Skeletal muscle tissue (tissue), 4 donors: ENCODE results near the gene STK33. TPM values are rescaled to one million over a fixed set of nuclear protein-coding genes. Genes with fewer than 3 reads are reported as not detected.

Experiments used
- H3K27ac ChIP-seq: one replicate; pipeline ENCODE4 v1.7.0; 2013; ENCODE audit warnings: mild to moderate bottlenecking, low read depth, low read length, inconsistent platforms
- H3K27me3 ChIP-seq, 3 donors: one replicate each; pipeline ENCODE4 v1.7.0; 2013; ENCODE audit warnings: low read length in 3 of 3; ENCODE audit not compliant: control insufficient read depth in 3 of 3, insufficient read depth in 3 of 3
- H3K36me3 ChIP-seq, 3 donors: one replicate each; pipeline ENCODE4 v1.7.0; 2013; ENCODE audit warnings: low read length in 3 of 3; ENCODE audit not compliant: control insufficient read depth in 3 of 3, insufficient read depth in 3 of 3
- H3K4me1 ChIP-seq, 3 donors: one replicate each; pipeline ENCODE4 v1.7.0; 2013; ENCODE audit warnings: low read length in 3 of 3, mild to moderate bottlenecking in 3 of 3; ENCODE audit not compliant: control insufficient read depth in 3 of 3, insufficient read depth in 3 of 3
- H3K4me3 ChIP-seq, 3 donors: one replicate each; pipeline ENCODE4 v1.7.0; 2013; ENCODE audit warnings: low read length in 3 of 3
- H3K9ac ChIP-seq, 3 donors: one replicate each; pipeline ENCODE4 v1.7.0; 2013; ENCODE audit warnings: low read length in 3 of 3, mild to moderate bottlenecking in 3 of 3, moderate library complexity in 2 of 3, low read depth in 1 of 3
- H3K9me3 ChIP-seq, 3 donors: one replicate each; pipeline ENCODE4 v1.7.0; 2013; ENCODE audit warnings: low read length in 3 of 3; ENCODE audit not compliant: control insufficient read depth in 3 of 3
- total RNA-seq: library from RNA; depleted of rRNA; stranded (reverse); fragments of >200 nt; gene quantifications from one replicate; pipeline ENCODE4 v1.2.3, GENCODE V29; 2014
- donor health status: Osteomylitis.

STK33 gene
- total RNA-seq, 1 donor from 2014 or later: 3.1 TPM

GRCh38 chr11:8558436-8558835 is 35.6 kb downstream of the STK33 start:
- Histone ChIP-seq H3K36me3 (no peaks in the 10 kb centered on the region), H3K9me3 (peaks cover 0 to 3% (median 0%) of the 10 kb centered on the region in 3 donors), H3K27ac (no peak overlapping the region), H3K27me3 (no peaks in the 10 kb centered on the region), H3K4me1 (no peaks in the 10 kb centered on the region), H3K9ac (no peak overlapping the region), H3K4me3 (no peak overlapping the region)

- Histone ChIP-seq H3K27ac (no peak overlapping the region), H3K4me1 (no peaks in the 10 kb centered on the region), H3K27me3 (no peaks in the 10 kb centered on the region), H3K4me3 (no peak overlapping the region), H3K9ac (no peak overlapping the region), H3K9me3 (no peaks in the 10 kb centered on the region), H3K36me3 (no peaks in the 10 kb centered on the region)
Measured at GRCh38 chr11:8545698-8546366, 48.2 kb downstream of the STK33 start.

GRCh38 chr11:8544807-8545206 is 49.2 kb downstream of the STK33 start:
- Histone ChIP-seq H3K27me3 (no peaks in the 10 kb centered on the region), H3K9me3 (no peaks in the 10 kb centered on the region), H3K27ac (no peak overlapping the region), H3K4me1 (no peaks in the 10 kb centered on the region), H3K36me3 (no peaks in the 10 kb centered on the region), H3K9ac (no peak overlapping the region), H3K4me3 (no peak overlapping the region)

- Histone ChIP-seq H3K4me1 (no peaks in the 10 kb centered on the region), H3K27me3 (no peaks in the 10 kb centered on the region), H3K9me3 (no peaks in the 10 kb centered on the region), H3K4me3 (no peak overlapping the region), H3K9ac (no peak overlapping the region), H3K36me3 (no peaks in the 10 kb centered on the region), H3K27ac (no peak overlapping the region)
Measured at GRCh38 chr11:8543278-8543677, 50.8 kb downstream of the STK33 start.

- no peak overlapping the region for H3K9ac ChIP-seq
- no peak overlapping the region for H3K4me3 ChIP-seq
- no peaks in the 10 kb centered on the region for H3K27me3 ChIP-seq
- no peaks in the 10 kb centered on the region for H3K4me1 ChIP-seq
- H3K9me3 ChIP-seq: no peaks in the 10 kb centered on the region
- H3K27ac ChIP-seq: no peak overlapping the region
- H3K36me3 ChIP-seq: no peaks in the 10 kb centered on the region
Measured at GRCh38 chr11:8541448-8541847, 52.6 kb downstream of the STK33 start.

GRCh38 chr11:8533332-8533731 is 60.7 kb downstream of the STK33 start:
- H3K36me3 ChIP-seq: no peaks in the 10 kb centered on the region
- no peak overlapping the region for H3K4me3 ChIP-seq
- H3K27ac ChIP-seq: no peak overlapping the region
- H3K27me3 ChIP-seq: no peaks in the 10 kb centered on the region
- no peaks in the 10 kb centered on the region for H3K4me1 ChIP-seq
- H3K9ac ChIP-seq: no peak overlapping the region
- no peaks in the 10 kb centered on the region for H3K9me3 ChIP-seq

- Histone ChIP-seq H3K36me3 (no peaks in the 10 kb centered on the region), H3K27me3 (no peaks in the 10 kb centered on the region), H3K9me3 (no peaks in the 10 kb centered on the region), H3K9ac (no peak overlapping the region), H3K27ac (no peak overlapping the region), H3K4me1 (no peaks in the 10 kb centered on the region), H3K4me3 (no peak overlapping the region)
Measured at GRCh38 chr11:8532475-8532874, 61.6 kb downstream of the STK33 start.

GRCh38 chr11:8531982-8532381 is 62.0 kb downstream of the STK33 start:
- H3K36me3 ChIP-seq: no peaks in the 10 kb centered on the region
- no peak overlapping the region for H3K27ac ChIP-seq
- H3K4me1 ChIP-seq: no peaks in the 10 kb centered on the region
- H3K4me3 ChIP-seq: no peak overlapping the region
- H3K9ac ChIP-seq: no peak overlapping the region
- no peaks in the 10 kb centered on the region for H3K27me3 ChIP-seq
- no peaks in the 10 kb centered on the region for H3K9me3 ChIP-seq

GRCh38 chr11:8531312-8531711 is 62.7 kb downstream of the STK33 start:
- Histone ChIP-seq H3K27ac (no peak overlapping the region), H3K9ac (no peak overlapping the region), H3K27me3 (no peaks in the 10 kb centered on the region), H3K9me3 (no peaks in the 10 kb centered on the region), H3K4me3 (no peak overlapping the region), H3K36me3 (no peaks in the 10 kb centered on the region), H3K4me1 (no peaks in the 10 kb centered on the region)

- Histone ChIP-seq H3K4me3 (no peak overlapping the region), H3K27me3 (no peaks in the 10 kb centered on the region), H3K9me3 (no peaks in the 10 kb centered on the region), H3K36me3 (no peaks in the 10 kb centered on the region), H3K4me1 (no peaks in the 10 kb centered on the region), H3K27ac (no peak overlapping the region), H3K9ac (no peak overlapping the region)
Measured at GRCh38 chr11:8527939-8528338, 66.1 kb downstream of the STK33 start.
